Measurements from ENCODE around the gene PCSK6. TPM values are rescaled to one million over a fixed set of nuclear protein-coding genes. Genes with fewer than 3 reads are reported as not detected.

PCSK6 gene
- total RNA-seq, 1 donor from 2014 or later = 0.40 TPM

DNA sequence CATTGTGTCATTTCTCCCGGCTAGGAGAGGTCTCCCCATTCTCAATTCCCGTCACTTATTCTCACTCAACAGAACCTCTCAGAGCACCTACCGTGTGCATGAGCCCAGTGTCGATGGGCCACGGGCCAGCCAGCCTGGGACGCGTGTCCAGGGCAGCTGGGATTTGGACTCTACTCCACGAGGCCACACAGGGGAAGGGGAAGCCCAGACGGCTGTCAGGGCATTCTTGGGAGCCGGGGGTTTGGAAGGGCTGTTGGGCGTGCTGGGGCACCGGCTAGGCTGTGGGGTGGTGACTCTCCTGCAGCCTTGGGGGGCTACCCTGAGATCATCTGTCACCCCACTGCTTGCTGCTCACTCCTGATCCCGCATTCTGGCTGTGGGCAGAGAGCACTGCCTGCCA is 41.7 kb upstream of the PCSK6 start:
- H3K36me3 Mint-ChIP-seq (ENCODE audit: low read depth) = peaks cover 1% of the 10 kb centered on the region
- no peak for DNase-seq (ENCODE audit: low spot score)
- peaks cover 11% of the 10 kb centered on the region for H3K4me1 Mint-ChIP-seq (ENCODE audit: low read depth)
- TF ChIP-seq CTCF (IDR thresholded peaks at IDR 0.05) = no peak
- no peak overlapping the region for H3K4me3 Mint-ChIP-seq (ENCODE audit: unreplicated experiment)
- H3K9me3 Mint-ChIP-seq (ENCODE audit: low read depth) = no peaks in the 10 kb centered on the region
- no peak overlapping the region for H3K27ac Mint-ChIP-seq (ENCODE audit: unreplicated experiment)
- H3K27me3 Mint-ChIP-seq (ENCODE audit: low read depth) = peaks cover 37% of the 10 kb centered on the region

DNA sequence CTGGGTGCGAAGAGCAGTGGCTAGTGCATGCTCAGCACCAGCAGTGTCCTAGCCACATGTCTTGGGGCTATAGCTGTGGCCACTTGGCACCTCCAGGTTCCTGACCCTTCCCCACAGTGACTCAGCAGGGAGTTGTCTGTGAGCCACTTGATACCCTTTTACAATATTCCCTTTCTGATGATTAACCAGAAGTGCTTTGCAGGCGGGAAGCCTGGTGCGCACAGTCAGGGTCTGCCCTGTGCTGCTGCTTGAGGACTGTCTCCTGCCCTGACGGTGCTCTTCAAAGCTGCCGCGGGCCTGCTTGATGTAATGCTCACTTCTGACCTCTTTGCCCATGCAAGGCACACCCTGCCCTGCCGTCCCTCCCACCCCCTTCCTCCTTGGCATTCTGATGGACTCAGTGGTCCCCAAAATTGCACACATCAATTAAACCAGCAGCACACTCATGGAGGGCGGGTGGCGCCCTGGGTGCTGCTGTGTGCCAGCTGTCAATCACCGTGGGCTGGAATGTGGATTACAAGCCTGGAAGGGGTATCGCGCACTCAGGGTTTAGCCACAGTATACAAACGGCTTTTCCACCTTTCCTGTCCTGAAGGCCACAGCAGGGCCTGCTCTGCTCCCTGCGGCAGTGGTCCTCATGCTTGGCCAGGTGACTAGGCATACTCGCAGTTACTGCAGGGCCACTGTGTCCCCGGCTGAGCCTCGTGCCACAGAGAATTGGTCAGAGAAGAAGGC is 40.9 kb upstream of the PCSK6 start:
- no peak for TF ChIP-seq CTCF (IDR thresholded peaks at IDR 0.05)
- Mint-ChIP-seq H3K9me3 (ENCODE audit: low read depth) (no peaks in the 10 kb centered on the region), H3K4me3 (ENCODE audit: unreplicated experiment) (no peak overlapping the region), H3K27me3 (ENCODE audit: low read depth) (peaks cover 37% of the 10 kb centered on the region), H3K36me3 (ENCODE audit: low read depth) (peaks cover 1% of the 10 kb centered on the region), H3K4me1 (ENCODE audit: low read depth) (peaks cover 5% of the 10 kb centered on the region), H3K27ac (ENCODE audit: unreplicated experiment) (no peak overlapping the region)
- DNase-seq (ENCODE audit: low spot score) = no peak

- no peak for DNase-seq (ENCODE audit: low spot score)
- Mint-ChIP-seq H3K27ac (ENCODE audit: unreplicated experiment) (no peak overlapping the region), H3K4me1 (ENCODE audit: low read depth) (peaks cover 4% of the 10 kb centered on the region)
Measured at GRCh38 chr15:101528917-101529299, 39.4 kb upstream of the PCSK6 start.

DNA sequence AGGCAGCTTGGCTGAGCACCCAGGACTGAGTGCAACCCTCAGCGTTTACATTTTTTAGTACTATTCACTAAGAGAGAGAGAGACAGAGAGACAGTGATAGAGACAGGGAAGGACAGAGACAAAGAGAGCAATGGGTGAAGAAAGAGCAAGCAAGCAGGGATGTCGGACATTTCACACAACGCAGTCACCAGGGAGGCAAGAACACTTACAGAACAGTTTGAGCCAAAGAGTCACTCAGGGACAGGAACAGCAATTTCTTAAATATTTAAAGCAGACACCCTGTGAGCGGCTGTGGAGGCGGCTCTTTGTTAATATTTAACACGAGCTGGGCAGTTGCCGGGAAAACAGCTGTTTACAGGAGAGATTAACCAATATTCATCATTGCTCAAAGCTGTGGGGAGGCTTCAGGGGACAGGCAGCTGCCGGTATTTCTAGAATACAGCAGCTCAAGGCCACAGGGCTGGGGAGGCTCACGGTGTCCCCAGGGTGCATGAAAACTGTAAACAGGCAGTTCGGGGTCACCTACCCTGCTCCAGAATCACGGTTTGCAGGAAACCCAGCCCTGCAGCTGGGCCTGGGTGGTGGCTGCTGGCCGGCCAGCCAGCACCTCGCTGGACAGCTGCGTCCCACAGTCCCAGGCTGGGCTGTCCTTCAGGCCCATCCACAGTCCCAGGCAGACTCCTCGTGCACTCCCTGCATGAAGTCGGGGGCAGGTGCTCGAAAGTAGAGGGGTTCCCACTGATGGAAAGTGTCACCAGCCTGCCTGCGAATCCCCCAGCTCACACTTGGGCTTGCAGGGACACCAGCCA is 38.8 kb upstream of the PCSK6 start:
- Mint-ChIP-seq H3K4me1 (ENCODE audit: low read depth) (peaks cover 4% of the 10 kb centered on the region), H3K27me3 (ENCODE audit: low read depth) (peaks cover 37% of the 10 kb centered on the region), H3K27ac (ENCODE audit: unreplicated experiment) (no peak overlapping the region), H3K4me3 (ENCODE audit: unreplicated experiment) (no peak overlapping the region), H3K9me3 (ENCODE audit: low read depth) (no peaks in the 10 kb centered on the region), H3K36me3 (ENCODE audit: low read depth) (no peaks in the 10 kb centered on the region)
- no peak for TF ChIP-seq CTCF (IDR thresholded peaks at IDR 0.05)
- DNase-seq (ENCODE audit: low spot score) = no peak

More at GRCh38 chr15:101528917-101529299, 39.4 kb upstream of the PCSK6 start:
- Mint-ChIP-seq H3K27me3 (ENCODE audit: low read depth) (peaks cover 37% of the 10 kb centered on the region), H3K36me3 (ENCODE audit: low read depth) (no peaks in the 10 kb centered on the region), H3K9me3 (ENCODE audit: low read depth) (no peaks in the 10 kb centered on the region), H3K4me3 (ENCODE audit: unreplicated experiment) (no peak overlapping the region)
- TF ChIP-seq CTCF (IDR thresholded peaks at IDR 0.05) = no peak

DNA sequence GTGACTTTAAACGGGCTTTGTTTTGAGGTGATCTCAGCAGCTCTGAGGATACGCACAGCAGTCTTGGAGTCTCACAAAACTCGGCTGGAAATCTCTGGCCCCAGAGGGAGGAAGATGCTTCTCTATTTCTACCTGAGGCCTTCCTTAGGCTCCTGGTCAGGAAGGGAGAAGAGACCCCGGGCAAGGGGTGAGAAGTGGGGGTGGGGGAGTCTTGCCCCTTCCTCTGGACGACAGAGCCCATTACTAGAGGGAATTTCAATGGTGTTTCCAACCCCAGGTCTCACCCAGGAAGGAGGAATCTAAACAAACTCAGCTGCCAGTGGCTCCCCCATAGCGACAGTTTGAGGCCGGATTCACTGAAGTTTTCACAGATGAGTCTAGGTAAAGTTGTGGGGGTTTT is 37.4 kb upstream of the PCSK6 start:
- Mint-ChIP-seq H3K27me3 (ENCODE audit: low read depth) (peaks cover 34% of the 10 kb centered on the region), H3K4me1 (ENCODE audit: low read depth) (peaks cover 4% of the 10 kb centered on the region), H3K27ac (ENCODE audit: unreplicated experiment) (no peak overlapping the region), H3K4me3 (ENCODE audit: unreplicated experiment) (no peak overlapping the region), H3K9me3 (ENCODE audit: low read depth) (no peaks in the 10 kb centered on the region), H3K36me3 (ENCODE audit: low read depth) (no peaks in the 10 kb centered on the region)
- no peak for DNase-seq (ENCODE audit: low spot score)
- TF ChIP-seq CTCF (IDR thresholded peaks at IDR 0.05) = no peak
